ENCODE measurements around the gene ZNF416. TPM values are rescaled to one million over a fixed set of nuclear protein-coding genes. Genes with fewer than 3 reads are reported as not detected.
A peak's percentile ranks its signal among the peaks of the same experiment; 100 is the strongest.

The ZNF416 gene
- total RNA-seq, 1 experiment from 2014 or later, result 5.1 TPM

DNA sequence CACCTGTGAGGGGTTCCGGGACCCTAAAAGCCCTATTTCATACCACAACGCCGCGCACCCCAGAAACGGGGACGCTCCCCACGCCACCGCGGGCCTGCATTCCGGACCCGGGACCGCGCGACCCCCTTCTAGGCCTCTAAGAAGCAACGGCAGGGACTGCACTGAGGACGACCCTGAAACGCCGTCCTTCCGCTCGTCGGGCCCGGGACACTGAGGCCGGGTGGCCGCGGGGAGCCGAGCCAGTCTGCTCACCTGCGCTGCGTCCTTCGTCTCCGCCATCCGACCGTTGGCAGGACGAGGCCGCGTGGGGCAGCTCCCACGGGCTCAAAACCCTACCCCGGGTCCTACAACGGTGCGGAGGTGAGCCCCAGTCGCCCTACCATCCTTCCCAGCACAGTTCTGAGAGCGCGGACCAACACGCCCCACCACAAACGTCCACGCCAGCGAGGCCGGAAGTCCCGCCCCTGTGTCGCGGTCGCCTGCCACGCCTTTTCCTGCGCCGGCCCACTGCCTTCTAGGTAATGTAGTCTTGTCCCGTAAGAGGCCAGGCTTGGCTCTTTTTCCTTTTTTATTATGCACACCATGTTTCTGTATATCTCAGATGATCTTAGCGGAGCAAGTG, 19.2 kb downstream of the ZNF416 start, which contains the start of gene ZNF550:
Gene ZNF550, minus strand, starts transcription at position 460 of the 622 bp plus-strand sequence. Its CDS starts 181 bp downstream, at position 279.
- DNase-seq (ENCODE audit: low read depth), result peak; percentile 89

DNA sequence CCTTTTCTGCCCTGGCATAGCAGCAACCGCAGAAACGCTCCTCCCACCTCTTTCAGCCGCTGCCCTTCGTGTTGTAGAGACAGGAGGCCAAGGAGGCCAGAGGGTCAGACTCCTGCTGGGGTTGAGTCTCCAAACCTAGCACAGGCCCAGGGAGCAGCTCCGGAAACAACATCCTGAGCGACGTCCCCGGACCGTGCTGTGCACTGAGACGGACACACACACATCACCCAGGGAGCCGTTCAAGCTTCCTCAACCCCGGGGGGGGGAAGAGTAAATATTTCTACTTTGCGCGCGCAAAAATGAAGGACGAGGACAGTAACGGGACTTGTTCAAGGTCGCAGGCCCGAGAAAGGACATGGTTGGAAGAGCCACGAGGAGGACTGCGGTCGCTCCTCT, 19.7 kb downstream of the ZNF416 start:
- DNase-seq (ENCODE audit: low read depth), result peak; percentile 34

DNA sequence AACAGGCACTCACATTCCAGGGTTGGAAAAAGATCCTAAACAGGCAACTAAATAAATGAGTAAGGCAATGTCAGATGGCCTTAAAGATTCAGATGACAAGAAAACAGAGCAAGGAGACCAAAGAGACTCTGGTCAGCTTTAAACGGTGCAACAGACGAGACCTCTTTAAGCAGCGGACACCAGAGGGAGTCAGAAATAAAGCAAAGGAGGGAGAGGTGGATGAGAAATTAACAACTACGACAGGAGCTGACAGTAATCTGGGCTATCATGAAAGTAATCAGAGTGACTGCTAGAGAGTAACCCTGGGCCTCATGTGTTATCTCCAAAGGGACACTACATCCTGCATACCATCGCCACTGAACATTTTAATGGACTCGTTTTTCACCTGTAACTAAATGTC, 20.2 kb downstream of the ZNF416 start:
- peak; percentile 7 for DNase-seq (ENCODE audit: low read depth)

DNA sequence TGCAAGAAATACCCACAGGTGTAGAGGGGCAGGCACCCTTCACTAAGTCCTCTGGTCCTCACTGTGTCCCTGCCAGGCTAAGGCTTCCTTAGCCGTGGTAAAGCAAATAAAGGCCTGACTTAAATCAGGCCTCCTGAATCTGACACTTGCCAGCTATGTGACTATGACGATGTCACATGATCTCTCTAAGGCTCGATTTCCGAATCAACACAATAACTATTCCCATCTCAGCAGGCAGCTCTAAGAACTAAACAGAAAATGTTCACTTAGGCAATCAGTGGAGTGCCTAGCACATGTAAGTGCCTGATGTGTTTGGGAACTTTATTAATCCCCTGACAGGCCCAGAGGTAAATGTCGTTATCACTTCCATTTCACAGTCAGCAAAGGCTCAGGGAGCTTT, 21.1 kb downstream of the ZNF416 start:
- DNase-seq (ENCODE audit: low read depth), result no peak

DNA sequence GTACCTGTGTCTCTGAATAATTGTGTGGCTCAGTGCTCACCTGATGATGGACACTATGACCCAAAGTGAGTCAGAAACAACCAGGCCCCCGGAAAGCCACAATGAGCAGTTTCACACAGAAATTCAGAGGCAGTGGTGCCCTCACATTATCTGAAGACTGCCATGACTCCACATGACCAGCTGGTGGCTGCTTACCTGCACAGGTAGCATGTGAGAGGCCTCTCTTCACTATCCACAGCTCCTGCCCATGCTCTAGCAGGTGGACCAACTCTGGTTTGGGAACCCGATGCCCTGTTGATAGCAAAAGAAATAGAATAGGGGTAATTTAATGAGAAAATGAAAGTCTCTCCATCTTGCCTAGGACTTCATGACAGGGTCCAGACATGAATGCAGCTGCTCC, 26.3 kb downstream of the ZNF416 start:
- no peak for DNase-seq (ENCODE audit: low read depth)

DNA sequence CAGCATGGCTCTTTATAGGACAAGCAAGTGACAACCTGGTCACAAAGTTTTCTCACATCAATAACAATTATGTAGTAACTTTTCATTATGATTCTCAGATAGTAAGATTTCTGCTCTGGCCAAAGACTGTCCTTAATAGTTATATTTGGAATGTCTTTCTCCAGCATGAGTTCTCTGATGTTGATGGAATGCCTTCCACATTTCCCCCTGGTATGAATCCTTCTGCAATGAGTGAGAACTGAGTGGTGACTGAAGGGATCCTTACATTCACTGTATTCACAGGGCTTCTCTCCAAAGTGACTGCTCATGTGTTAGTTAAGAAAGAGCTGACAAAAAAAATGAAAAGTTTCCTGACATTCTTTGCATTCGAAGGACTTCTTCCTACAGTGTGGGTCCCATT, 32.2 kb downstream of the ZNF416 start:
- DNase-seq (ENCODE audit: low read depth), result no peak

DNA sequence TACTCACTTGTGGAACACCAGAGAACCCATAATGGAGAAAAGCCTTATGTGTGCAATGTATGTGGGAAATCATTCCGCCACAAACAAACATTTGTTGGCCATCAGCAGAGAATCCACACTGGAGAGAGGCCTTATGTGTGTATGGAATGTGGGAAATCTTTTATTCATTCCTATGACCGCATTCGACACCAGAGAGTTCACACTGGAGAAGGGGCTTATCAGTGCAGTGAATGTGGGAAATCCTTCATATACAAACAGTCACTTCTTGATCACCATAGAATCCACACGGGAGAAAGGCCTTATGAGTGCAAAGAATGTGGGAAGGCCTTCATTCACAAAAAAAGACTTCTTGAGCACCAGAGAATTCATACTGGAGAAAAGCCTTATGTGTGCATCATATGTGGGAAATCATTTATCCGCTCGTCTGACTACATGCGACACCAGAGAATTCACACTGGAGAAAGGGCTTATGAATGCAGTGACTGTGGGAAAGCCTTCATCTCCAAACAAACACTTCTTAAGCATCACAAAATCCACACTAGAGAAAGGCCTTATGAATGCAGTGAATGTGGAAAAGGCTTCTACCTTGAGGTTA, 40.7 kb downstream of the ZNF416 start:
- DNase-seq (ENCODE audit: low read depth), result no peak

DNA sequence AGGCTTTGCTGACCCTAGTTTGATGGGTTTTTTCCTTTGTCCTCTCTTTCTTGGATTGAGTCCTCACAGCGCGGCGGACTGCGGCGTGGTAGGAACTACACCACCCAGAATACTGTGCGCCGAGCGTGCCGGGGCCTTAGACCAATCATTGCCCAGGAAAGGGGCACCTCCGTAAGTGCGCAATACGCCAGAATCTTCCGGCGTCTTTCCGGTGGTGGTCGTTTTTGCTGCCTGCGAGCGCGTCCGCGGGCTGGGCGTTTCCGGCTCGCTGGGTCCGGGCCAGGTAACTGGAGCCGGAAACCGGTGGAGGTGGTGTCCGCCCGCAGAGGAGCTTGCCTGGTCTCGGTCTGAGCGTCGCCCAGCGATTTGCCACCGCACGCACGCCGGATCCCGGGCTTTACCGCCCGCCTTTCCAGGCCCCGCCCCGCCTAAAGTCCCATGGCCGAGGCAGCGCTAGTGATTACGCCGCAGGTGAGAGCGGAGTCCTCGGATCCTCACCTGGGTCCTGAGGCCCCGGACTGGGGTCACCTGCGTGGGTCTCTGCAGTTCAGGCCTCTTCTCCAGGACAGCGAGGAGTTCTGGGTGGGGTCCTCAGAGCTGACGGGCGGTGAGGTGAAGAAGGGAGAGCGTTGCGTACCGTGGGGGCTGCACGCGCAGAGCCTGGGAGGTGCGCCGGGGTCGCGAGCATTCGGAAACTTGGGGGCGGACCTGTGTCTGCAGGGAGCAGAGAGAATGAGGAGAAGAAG, 51.4 kb downstream of the ZNF416 start, which contains the start of gene ZNF549:
Gene ZNF549, plus strand, starts transcription at position 221 of the 746 bp plus-strand sequence. Its CDS starts 218 bp downstream, at position 439.
- peak; percentile 92 for DNase-seq (ENCODE audit: low read depth)

Other genes starting within 250 kb of the ZNF416 start
- gene ZNF304, start 227.6 kb downstream of the ZNF416 start, total RNA-seq (2014; rRNA removed; shearing (Covaris generic)), result 5.0 and 7.0 TPM in 2 replicates
- 12.2 and 17.1 TPM in 2 replicates for gene TRAPPC2B, start 215.4 kb downstream of the ZNF416 start, total RNA-seq (2014; rRNA removed; shearing (Covaris generic))
- 4.0 and 6.4 TPM in 2 replicates for gene ZNF547, start 215.4 kb downstream of the ZNF416 start, total RNA-seq (2014; rRNA removed; shearing (Covaris generic))
- gene ZNF548, start 189.1 kb downstream of the ZNF416 start, total RNA-seq (2014; rRNA removed; shearing (Covaris generic)), result 9.5 and 11.6 TPM in 2 replicates
- 6.1 and 16.0 TPM in 2 replicates for gene ZNF17, start 167.8 kb downstream of the ZNF416 start, total RNA-seq (2014; rRNA removed; shearing (Covaris generic))
- 16.0 and 17.7 TPM in 2 replicates for gene ZNF749, start 143.6 kb downstream of the ZNF416 start, total RNA-seq (2014; rRNA removed; shearing (Covaris generic))
- gene VN1R1, start 121.8 kb downstream of the ZNF416 start, total RNA-seq (2014; rRNA removed; shearing (Covaris generic)), result 0.14 TPM in 1 of 2 replicates, not detected in the other
- 11.3 and 18.0 TPM in 2 replicates for gene ZNF772, start 101.3 kb downstream of the ZNF416 start, total RNA-seq (2014; rRNA removed; shearing (Covaris generic))
- 6.9 and 8.0 TPM in 2 replicates for gene ZNF419, start 91.2 kb downstream of the ZNF416 start, total RNA-seq (2014; rRNA removed; shearing (Covaris generic))
- gene ZNF773, start 79.0 kb downstream of the ZNF416 start, total RNA-seq (2014; rRNA removed; shearing (Covaris generic)), result 21.9 and 22.3 TPM in 2 replicates
- 3.7 and 4.2 TPM in 2 replicates for gene ZNF549, start 51.6 kb downstream of the ZNF416 start, total RNA-seq (2014; rRNA removed; shearing (Covaris generic))
- gene ZNF550, start 19.0 kb downstream of the ZNF416 start, total RNA-seq (2014; rRNA removed; shearing (Covaris generic)), result 7.4 and 9.5 TPM in 2 replicates
- 0.51 and 1.5 TPM in 2 replicates for gene ZIK1, start 5.2 kb upstream of the ZNF416 start, total RNA-seq (2014; rRNA removed; shearing (Covaris generic))
- gene ZNF530, start 21.0 kb upstream of the ZNF416 start, total RNA-seq (2014; rRNA removed; shearing (Covaris generic)), result 22.0 and 30.3 TPM in 2 replicates
- gene ZNF134, start 35.3 kb upstream of the ZNF416 start, total RNA-seq (2014; rRNA removed; shearing (Covaris generic)), result 25.0 and 33.3 TPM in 2 replicates
- gene ZNF211, start 54.3 kb upstream of the ZNF416 start, total RNA-seq (2014; rRNA removed; shearing (Covaris generic)), result 10.0 and 17.7 TPM in 2 replicates
- gene ZSCAN4, start 90.0 kb upstream of the ZNF416 start, total RNA-seq (2014; rRNA removed; shearing (Covaris generic)), result not detected in 2 replicates
- 17.0 and 26.8 TPM in 2 replicates for gene ZNF551, start 103.1 kb upstream of the ZNF416 start, total RNA-seq (2014; rRNA removed; shearing (Covaris generic))
- not detected in 2 replicates for gene ZNF154, start 130.3 kb upstream of the ZNF416 start, total RNA-seq (2014; rRNA removed; shearing (Covaris generic))
- gene ZNF671, start 148.7 kb upstream of the ZNF416 start, total RNA-seq (2014; rRNA removed; shearing (Covaris generic)), result 1.9 and 2.6 TPM in 2 replicates
- gene ZNF776, start 167.9 kb upstream of the ZNF416 start, total RNA-seq (2014; rRNA removed; shearing (Covaris generic)), result 10.0 and 11.4 TPM in 2 replicates
- gene ZNF586, start 190.8 kb upstream of the ZNF416 start, total RNA-seq (2014; rRNA removed; shearing (Covaris generic)), result 11.6 and 12.1 TPM in 2 replicates
- gene ZNF552, start 236.0 kb upstream of the ZNF416 start, total RNA-seq (2014; rRNA removed; shearing (Covaris generic)), result 6.7 and 8.0 TPM in 2 replicates